GM12874 (cell line): ENCODE results near the gene ASCL4.

ENCODE experiments used
- TF ChIP-seq, protein P1 (sequence below): IDR thresholded peaks from 2 replicates; pipeline ENCODE4 v1.5.1; 2011; ENCODE audit warnings: low read depth, mild to moderate bottlenecking, control low read depth, low read length, moderate library complexity; ENCODE audit not compliant: insufficient read depth

Gene ASCL4

DNA sequence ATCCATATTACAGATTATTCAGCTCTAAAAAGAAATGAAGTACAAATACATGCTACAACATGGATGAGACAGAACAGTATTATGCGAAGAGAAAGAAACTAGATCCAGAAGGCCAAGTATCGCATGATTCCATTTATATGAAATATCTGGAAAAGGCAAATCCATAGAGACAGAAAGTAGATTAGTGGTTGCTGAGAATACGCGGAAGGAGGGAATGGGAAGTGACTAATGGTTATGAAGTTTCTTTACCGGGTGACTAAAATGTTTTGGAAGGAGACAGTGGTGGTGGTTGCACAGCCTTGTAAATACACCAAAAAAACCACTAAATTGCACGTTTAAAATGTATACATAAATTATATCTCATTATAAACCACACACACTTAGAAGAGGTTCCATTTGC lies 26.0 kb upstream of the ASCL4 start:
- TF ChIP-seq, protein P1, sequence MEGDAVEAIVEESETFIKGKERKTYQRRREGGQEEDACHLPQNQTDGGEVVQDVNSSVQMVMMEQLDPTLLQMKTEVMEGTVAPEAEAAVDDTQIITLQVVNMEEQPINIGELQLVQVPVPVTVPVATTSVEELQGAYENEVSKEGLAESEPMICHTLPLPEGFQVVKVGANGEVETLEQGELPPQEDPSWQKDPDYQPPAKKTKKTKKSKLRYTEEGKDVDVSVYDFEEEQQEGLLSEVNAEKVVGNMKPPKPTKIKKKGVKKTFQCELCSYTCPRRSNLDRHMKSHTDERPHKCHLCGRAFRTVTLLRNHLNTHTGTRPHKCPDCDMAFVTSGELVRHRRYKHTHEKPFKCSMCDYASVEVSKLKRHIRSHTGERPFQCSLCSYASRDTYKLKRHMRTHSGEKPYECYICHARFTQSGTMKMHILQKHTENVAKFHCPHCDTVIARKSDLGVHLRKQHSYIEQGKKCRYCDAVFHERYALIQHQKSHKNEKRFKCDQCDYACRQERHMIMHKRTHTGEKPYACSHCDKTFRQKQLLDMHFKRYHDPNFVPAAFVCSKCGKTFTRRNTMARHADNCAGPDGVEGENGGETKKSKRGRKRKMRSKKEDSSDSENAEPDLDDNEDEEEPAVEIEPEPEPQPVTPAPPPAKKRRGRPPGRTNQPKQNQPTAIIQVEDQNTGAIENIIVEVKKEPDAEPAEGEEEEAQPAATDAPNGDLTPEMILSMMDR, result no peak

DNA sequence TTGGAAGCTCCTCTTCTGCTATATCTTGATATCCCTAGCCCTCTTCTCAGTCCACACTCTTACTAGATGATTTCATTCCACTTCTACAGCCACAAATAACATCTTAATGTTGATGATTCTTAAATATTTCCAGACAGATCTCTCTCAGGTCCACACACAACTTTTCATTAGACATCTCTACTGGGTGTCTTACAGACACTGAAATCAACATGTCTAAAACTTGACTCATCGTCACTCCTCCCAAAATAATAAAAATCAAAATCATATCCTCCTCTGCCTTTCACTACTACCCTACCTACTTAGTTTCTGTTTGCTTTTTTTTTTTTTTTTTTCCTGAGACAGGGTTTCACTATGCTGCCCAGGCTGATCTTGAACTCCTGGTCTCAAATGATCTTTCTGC lies 25.4 kb upstream of the ASCL4 start:
- TF ChIP-seq, protein P1, result no peak

DNA sequence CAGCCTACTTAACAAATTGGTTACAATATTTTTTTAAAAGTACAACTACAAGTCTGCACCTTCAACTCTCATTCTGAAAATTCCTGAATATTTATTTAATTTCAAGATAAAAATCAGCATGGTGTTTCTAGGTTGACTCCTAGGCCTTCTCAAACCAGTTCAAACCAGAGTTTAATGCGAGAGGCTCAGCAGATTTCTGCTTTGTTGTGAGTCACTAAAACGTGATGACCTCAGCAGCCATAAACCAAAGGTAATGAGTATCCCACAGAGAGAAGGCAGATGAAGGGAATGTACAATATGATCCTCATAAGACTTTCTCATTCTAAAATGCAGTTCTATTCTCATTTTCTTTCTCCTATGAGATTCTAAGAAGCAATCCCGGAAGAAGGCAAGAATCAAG lies 15.1 kb upstream of the ASCL4 start:
- TF ChIP-seq, protein P1, result no peak

DNA sequence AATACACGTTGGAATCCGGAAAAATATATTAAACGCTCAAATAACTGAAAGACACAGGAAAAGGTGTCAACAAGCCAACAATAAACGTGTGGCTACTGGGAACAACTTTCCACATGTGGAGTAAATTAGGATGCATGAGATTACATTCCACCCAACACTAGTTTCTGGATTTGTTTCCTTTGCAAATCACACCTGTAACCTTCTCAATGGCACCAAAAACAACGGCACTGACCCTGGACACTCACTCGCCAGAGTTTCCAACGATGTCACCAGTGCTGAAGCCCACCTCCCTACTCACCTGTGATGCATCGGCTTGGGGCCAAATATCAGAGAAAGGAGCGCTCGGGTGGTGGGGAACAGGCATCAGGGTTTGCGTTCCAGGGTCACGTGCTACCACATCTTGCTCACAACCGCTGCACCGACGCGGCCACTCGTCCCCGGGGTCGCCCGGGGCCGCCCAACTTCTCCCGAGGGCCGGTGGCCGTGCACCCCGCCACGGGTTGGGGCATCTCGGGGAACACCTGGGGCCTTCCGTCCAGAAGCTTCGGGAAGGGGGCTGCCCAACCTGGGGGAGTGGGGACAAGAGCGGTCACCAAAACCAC lies 14.2 kb upstream of the ASCL4 start:
- TF ChIP-seq, protein P1, result no peak

DNA sequence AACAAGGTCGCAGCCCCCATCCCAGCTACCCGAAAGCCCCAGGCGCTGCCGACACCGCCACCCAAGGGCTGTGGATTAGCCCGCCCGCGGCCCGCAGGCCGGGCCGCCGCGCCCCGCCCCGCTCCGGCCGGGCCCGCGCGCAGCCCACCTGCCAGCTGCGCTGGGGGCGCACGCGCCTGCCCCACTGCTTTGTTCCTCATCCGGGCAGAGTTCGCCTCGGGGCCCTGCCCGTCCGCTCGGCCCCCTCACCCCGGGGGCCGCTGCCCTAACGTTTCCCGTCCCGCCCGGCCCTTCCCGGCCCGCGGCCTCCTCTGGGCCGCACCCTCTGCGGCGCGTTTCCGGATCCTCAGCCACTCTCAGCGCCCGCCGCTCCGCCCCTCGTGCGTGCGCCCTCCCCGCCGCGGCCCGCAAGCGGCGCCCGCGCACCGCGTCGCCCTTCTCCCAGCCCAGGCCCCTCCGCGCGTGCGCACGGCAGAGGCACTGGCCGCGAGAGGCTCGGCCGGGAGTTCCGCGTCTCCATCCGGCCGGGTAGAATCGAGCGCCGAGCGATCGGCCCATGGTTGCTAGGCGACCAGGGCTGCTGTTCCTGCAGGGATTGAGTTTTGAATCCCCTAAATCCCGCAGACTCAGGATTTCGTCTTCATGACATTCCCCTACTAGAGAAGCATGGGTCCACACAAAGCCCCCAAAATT lies 13.5 kb upstream of the ASCL4 start, which contains the start of gene PRDM4:
TSS of gene PRDM4 (minus strand) at position 329 of the 693 bp plus-strand sequence. CDS start 622 bp downstream, outside the sequence.
- TF ChIP-seq, protein P1, result peak; percentile 68

DNA sequence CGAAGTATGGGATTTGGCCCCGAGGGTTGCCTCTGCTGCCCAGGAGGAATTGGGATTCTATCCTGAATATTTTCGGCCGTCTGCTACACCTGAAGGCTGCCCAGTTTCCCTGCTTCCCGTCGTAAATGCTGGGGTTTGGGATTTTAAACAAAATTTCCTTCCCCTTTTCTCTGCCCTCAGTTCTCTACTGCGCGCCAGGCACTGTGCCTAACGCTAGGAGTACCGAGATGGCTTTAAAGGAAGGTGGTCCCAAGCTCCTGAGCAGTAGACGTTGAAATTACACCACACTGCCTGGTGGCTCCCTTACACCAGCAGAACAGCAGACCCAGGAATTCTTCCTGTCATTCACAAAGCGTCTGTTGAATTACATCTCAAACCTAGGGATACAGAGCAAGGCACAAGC lies 13.0 kb upstream of the ASCL4 start:
- TF ChIP-seq, protein P1, result no peak

DNA sequence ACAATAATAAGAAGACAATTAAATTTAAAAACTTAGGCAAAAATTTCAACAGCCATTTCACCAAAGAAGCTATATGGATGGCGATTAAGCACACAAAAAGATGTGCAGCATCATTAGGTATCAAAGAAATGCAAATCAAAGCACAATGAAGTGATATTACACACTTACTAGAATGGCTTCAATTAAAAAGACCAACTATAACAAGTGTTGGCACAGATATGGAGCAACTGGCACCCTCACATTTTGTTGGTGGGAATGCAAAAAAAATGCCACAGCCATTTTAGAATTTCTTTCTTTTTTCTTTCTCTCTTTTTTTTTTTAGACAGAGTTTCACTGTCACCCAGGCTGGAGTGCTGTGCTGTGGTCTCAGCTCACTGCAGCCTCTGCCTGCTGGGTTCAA lies 11.6 kb upstream of the ASCL4 start:
- TF ChIP-seq, protein P1, result no peak
